HG02870 (cell line): Measurements from ENCODE around the gene GUCY2F.

Experiments used
- ATAC-seq: cut with Tn5 transposase; IDR thresholded peaks from one replicate; pipeline ENCODE4 v1.9.1; 2021; ENCODE audit warnings: mild to moderate bottlenecking, moderate library complexity; ENCODE audit not compliant: unreplicated experiment

Gene GUCY2F

DNA sequence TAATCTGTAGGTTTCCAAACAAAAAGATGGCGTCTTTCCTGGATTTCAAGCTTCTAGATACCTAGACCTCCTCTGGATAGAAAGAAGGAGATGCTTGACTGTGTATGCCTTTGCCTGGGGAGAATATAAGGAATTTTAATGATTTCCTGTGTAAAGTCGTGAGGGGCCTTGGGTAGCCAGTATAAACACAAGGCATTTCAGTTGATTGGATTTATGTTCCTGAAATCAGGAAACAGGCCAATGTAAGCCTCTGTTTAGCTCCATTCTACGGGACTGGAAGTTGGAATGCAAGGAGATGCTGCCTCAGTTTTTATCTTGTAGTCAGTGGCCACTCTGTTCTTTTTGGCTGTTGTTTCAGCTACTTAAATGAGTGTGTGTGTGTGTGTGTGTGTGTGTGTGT lies 137.2 kb downstream of the GUCY2F start:
- ATAC-seq, result no peak

DNA sequence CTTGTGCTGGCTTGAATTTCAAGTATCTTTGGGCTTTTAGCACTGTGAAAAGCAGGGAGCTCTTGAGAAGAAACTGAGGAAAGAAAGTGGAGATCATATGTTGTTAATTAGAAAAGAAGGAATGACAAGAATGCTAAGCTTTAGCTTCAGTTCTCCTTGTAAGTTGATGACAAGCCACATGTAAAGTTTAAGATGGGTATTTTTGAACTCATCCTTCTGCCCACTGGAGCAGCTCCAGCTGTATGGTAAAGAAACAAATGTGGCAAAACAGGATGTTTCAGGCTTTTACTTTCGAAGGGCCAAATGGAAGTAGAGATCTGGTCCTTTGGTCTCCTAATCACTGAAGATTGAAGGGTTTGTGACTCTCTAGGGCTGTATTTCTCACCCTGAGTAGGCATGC lies 137.8 kb downstream of the GUCY2F start:
- no peak for ATAC-seq

DNA sequence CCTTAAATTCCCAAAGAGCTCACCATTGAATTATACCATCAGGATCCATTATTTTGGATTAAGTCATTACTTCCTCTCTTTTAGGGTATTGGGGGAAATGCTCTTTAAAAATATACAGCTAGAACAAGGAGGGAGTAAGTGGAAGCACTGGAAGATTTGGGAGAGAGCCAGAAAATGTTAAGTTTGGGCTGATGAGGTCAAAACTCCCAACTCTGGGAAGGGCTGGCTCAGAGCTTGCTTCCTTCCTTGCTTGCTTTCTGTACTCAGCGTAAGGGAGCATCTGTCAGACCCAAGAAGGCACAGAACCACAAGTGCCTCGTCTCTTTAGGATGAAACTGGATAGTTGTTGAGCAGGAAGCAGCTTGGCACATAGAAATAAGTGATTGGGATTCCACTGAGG lies 138.2 kb downstream of the GUCY2F start:
- no peak for ATAC-seq

DNA sequence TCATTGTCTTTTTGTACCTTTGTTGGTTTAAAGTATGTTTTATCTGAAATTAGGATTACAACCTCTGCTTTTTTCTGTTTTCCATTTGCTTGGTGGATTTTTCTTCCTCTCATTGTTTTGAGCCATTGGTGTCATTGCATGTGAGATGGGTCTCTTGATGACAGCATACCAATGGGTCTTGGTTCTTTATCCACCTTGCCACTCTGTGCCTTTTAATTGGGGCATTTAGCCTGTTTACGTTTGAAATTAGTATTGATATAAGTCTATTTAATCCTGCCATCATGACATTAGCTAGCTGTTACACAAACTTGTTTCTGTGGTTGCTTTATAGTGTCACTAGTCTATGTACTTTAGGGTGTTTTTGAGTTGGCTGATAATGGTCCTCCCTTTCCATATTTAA lies 145.7 kb downstream of the GUCY2F start:
- ATAC-seq, result no peak

DNA sequence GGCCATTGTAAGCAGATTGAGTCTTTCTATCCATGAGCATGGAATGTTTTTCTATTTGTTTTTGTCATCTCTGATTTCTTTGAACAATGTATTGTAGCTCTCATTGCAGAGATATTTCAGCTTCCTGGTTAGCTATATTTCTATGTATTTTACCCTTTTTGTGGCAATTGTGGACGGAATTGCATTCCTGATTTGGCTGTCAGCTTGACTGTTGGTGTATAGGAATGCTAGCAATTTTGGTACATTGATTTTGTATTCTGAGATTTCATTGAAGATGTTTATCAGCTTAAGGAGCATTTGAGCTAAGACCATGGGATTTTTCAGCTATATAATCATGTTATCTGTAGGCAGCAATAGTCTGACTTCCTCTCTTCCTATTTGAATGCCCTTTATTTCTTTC lies 154.6 kb downstream of the GUCY2F start:
- no peak for ATAC-seq
